H54 (cell line): ENCODE data around the gene CYTH4.

Experiments used
- DNase-seq: peaks from one replicate; pipeline ENCODE4 v3.0.0; 2011; ENCODE audit warnings: low spot score, mixed read lengths; ENCODE audit not compliant: insufficient read length
- FAIRE-seq: peaks from 3 replicates; lab custom pipeline; 2011; peaks lifted over from hg19 to GRCh38; lab: Jason Lieb, UNC
- POLR2A ChIP-seq: IDR thresholded peaks from 2 replicates; pipeline ENCODE4 v1.6.1; 2011; ENCODE audit warnings: low read depth, mild to moderate bottlenecking, low read length

Gene CYTH4

DNA sequence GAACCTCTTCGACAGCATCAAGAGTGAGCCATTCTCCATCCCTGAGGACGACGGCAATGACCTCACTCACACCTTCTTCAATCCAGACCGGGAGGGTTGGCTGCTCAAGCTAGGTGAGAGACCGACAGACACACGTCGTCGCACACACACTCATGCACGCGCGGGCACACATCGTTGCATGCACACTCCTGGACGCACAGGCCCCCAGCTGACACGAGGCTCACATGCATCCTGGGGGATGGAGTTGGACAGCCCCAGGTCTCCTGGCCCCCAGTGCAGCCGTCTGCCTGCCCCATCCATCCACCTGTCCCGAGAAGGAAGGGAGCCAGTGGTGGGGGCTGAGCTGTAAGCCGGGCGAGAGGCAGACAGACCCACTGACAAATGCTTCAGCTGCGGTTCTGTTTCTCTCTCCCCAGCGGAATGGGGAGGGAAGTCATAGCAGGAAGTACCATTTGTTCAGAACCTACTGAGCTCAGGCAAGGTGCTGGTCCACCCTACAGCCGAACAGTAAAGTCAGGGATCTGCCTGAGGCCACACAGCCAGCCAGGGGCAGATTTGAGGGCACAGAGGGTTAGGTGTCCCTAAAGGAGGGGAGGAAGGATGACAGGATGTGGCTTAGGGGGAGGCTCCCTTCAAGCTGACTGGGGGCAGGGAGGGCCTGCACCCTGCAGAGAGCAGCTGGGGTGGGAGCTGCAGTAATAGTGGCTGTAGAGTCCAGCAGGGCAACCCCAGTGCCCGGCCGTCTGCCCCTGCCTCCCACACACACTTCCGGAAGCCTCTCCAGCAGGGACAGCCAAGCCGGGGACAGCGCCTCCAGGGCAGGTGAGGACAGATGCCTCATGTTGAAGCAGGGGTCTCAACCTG lies 27.1 kb downstream of the CYTH4 start:
- no peak for FAIRE-seq
- TF ChIP-seq POLR2A: no peak
- DNase-seq: peak; percentile 31

GRCh38 chr22:37310075-37310606 lies 27.8 kb downstream of the CYTH4 start:
- TF ChIP-seq POLR2A: no peak
- FAIRE-seq (no peak), DNase-seq (no peak)

DNA sequence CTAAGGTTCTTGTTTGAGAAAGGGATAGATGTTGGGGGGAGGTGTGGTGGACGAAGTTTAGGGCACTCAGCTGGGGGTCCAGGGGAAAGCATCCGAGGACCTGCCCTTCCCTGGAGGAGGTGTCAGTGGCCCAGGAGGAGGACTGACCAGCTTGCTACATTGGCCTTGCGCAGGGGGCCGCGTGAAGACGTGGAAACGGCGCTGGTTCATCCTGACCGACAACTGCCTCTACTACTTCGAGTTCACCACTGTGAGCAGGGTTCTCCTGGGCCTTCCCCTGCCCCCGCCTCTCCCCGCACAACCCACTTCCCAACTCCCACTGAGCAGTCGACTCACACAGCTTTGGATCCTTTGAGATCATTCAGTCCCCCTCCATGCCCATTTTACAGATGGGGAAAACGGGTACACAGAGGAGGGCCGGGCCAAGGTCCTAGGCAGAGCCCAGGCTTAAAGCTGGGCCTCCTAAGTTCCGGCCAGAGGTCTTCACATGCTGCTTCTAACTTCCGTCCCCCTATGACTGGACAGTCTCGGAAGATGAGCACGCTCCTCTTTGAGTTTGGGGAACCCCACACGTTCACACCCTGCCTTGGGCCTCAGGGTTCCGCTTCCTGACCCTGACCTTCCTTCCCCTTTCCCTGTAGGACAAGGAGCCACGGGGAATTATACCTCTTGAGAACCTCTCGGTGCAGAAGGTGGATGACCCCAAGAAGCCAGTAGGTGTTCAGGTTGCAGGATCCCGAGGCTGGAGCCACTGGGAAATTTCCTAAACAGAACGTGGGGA lies 28.7 kb downstream of the CYTH4 start:
- no peak for TF ChIP-seq POLR2A
- no peak for FAIRE-seq

GRCh38 chr22:37311761-37312312 lies 29.5 kb downstream of the CYTH4 start:
- DNase-seq (no peak), FAIRE-seq (no peak)
- TF ChIP-seq POLR2A: no peak

More for the DNA sequence above, 28.7 kb downstream of the CYTH4 start:
- DNase-seq: no peak

DNA sequence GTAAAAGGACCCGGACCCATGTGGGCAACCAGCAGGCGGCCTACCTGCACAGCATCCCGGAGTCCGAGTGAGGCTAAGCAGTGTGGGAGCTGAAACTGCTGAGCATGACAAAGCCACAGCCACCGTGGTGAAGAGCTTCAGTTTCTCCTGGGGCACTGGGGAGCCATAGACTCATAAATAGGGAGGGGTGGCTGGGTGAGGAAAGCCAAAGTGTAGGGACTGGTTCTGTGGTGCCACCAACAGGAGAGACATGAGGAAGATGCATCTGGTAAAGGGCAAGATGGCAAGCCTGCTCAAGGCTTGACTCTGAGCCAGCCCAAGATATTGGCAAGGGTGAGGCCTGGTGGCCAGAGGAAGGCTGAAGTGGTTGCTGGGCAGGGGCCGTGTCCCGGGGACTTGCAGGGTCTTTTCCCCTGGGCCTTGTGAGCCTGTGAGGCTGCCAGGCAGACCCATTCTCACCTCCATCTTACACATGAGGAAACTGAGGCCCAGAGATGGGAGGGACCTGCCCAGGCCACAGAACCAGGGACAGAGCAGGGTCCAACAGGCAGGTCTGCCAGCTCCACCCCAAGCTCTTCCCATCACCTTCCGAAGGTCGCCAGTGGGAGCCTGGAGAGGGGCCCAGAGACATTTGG lies 30.4 kb downstream of the CYTH4 start:
- DNase-seq: no peak
- FAIRE-seq: no peak

GRCh38 chr22:37313376-37314314 lies 31.3 kb downstream of the CYTH4 start:
- DNase-seq (no peak), FAIRE-seq (no peak)
- no peak for TF ChIP-seq POLR2A

More for the DNA sequence above, 30.4 kb downstream of the CYTH4 start:
- TF ChIP-seq POLR2A: no peak

GRCh38 chr22:37314315-37315074 lies 32.2 kb downstream of the CYTH4 start:
- no peak for TF ChIP-seq POLR2A
- DNase-seq: no peak
- FAIRE-seq: no peak

- FAIRE-seq: no peak
- TF ChIP-seq POLR2A: no peak
- no peak for DNase-seq
Observed at GRCh38 chr22:37316405-37316804, 34.1 kb downstream of the CYTH4 start.

GRCh38 chr22:37316875-37317371 lies 34.6 kb downstream of the CYTH4 start:
- FAIRE-seq (peak; percentile 78), DNase-seq (peak; percentile 82)
- no peak for TF ChIP-seq POLR2A

GRCh38 chr22:37317698-37318210 lies 35.4 kb downstream of the CYTH4 start:
- no peak for DNase-seq
- no peak for TF ChIP-seq POLR2A
- FAIRE-seq: no peak

- no peak for FAIRE-seq
- TF ChIP-seq POLR2A: no peak
- DNase-seq: no peak
Observed at GRCh38 chr22:37318364-37319109, 36.2 kb downstream of the CYTH4 start.
